Esophagus squamous epithelium (tissue), 4 donors: ENCODE data around the gene EGR1.

Experiments used
- POLR2A ChIP-seq, 4 donors: fragments of 450-650 bp; IDR thresholded peaks; one replicate each; pipeline ENCODE4 v1.6.1; 2017; ENCODE audit warnings: antibody characterized with exemption in 4 of 4, mild to moderate bottlenecking in 4 of 4, moderate library complexity in 3 of 4
- TF ChIP-seq, protein P1 (sequence below), 6 experiments: fragments of 450-650 bp in 4 of 6; fragments of 200-600 bp in 2 of 6; sonication (generic) in 2 of 6; IDR thresholded peaks; one replicate each; pipeline ENCODE4 v1.5.1; 2016 to 2019; ENCODE audit warnings: antibody characterized with exemption in 6 of 6, mild to moderate bottlenecking in 4 of 6, moderate library complexity in 4 of 6

DNA sequence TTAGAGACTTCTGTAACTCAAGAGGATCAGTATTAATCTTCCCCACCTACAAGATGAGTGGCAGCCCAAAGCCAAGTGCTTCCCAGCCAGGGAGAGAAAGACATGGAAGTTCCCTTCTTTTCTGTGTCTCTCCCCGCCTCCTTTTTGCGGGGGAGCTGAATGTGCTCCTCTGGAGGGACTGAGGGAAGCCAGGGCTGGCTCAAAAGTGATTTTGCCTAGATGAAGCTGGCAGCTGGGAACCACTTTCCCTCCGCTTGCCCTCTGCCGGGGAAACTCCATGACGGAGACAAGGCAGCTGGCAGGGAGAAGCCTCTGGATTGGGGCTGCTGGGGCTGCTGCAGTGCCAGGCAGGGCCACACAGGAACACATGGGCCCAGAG is 24.4 kb downstream of the EGR1 start:
- TF ChIP-seq, protein P1, sequence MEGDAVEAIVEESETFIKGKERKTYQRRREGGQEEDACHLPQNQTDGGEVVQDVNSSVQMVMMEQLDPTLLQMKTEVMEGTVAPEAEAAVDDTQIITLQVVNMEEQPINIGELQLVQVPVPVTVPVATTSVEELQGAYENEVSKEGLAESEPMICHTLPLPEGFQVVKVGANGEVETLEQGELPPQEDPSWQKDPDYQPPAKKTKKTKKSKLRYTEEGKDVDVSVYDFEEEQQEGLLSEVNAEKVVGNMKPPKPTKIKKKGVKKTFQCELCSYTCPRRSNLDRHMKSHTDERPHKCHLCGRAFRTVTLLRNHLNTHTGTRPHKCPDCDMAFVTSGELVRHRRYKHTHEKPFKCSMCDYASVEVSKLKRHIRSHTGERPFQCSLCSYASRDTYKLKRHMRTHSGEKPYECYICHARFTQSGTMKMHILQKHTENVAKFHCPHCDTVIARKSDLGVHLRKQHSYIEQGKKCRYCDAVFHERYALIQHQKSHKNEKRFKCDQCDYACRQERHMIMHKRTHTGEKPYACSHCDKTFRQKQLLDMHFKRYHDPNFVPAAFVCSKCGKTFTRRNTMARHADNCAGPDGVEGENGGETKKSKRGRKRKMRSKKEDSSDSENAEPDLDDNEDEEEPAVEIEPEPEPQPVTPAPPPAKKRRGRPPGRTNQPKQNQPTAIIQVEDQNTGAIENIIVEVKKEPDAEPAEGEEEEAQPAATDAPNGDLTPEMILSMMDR (IDR thresholded peaks at IDR 0.05) = no peak
- TF ChIP-seq POLR2A (IDR thresholded peaks at IDR 0.05) = no peak
